Measurements from ENCODE around the gene AGBL4. TPM values are rescaled to one million over a fixed set of nuclear protein-coding genes. Genes with fewer than 3 reads are reported as not detected.

The AGBL4 gene
- total RNA-seq, 1 donor from 2014 or later, result under 0.01 TPM

- H3K9ac ChIP-seq (ENCODE audit: low read depth in 1 of 3, low read length in 3 of 3), result no peak overlapping the region
- no peaks in the 10 kb centered on the region for H3K27me3 ChIP-seq (ENCODE audit: control insufficient read depth in 3 of 3, insufficient read depth in 3 of 3, low read length in 3 of 3)
- H3K27ac ChIP-seq (ENCODE audit: low read depth, low read length), result no peak overlapping the region
- H3K9me3 ChIP-seq (ENCODE audit: control insufficient read depth in 3 of 3, low read length in 3 of 3), result no peaks in the 10 kb centered on the region
- H3K4me3 ChIP-seq (ENCODE audit: low read length in 3 of 3), result no peak overlapping the region
- H3K4me1 ChIP-seq (ENCODE audit: control insufficient read depth in 3 of 3, insufficient read depth in 3 of 3, low read length in 3 of 3), result no peaks in the 10 kb centered on the region
- no peaks in the 10 kb centered on the region for H3K36me3 ChIP-seq (ENCODE audit: control insufficient read depth in 3 of 3, insufficient read depth in 3 of 3, low read length in 3 of 3)
Measured at GRCh38 chr1:48936436-48936835, 1087.3 kb downstream of the AGBL4 start.

- H3K27me3 ChIP-seq (ENCODE audit: control insufficient read depth in 3 of 3, insufficient read depth in 3 of 3, low read length in 3 of 3), result no peaks in the 10 kb centered on the region
- no peaks in the 10 kb centered on the region for H3K36me3 ChIP-seq (ENCODE audit: control insufficient read depth in 3 of 3, insufficient read depth in 3 of 3, low read length in 3 of 3)
- H3K9me3 ChIP-seq (ENCODE audit: control insufficient read depth in 3 of 3, low read length in 3 of 3), result no peaks in the 10 kb centered on the region
- no peak overlapping the region for H3K27ac ChIP-seq (ENCODE audit: low read depth, low read length)
- H3K4me1 ChIP-seq (ENCODE audit: control insufficient read depth in 3 of 3, insufficient read depth in 3 of 3, low read length in 3 of 3), result no peaks in the 10 kb centered on the region
- H3K4me3 ChIP-seq (ENCODE audit: low read length in 3 of 3), result no peak overlapping the region
- no peak overlapping the region for H3K9ac ChIP-seq (ENCODE audit: low read depth in 1 of 3, low read length in 3 of 3)
Measured at GRCh38 chr1:48932366-48932765, 1091.4 kb downstream of the AGBL4 start.

- H3K4me3 ChIP-seq (ENCODE audit: low read length in 3 of 3), result no peak overlapping the region
- H3K27me3 ChIP-seq (ENCODE audit: control insufficient read depth in 3 of 3, insufficient read depth in 3 of 3, low read length in 3 of 3), result no peaks in the 10 kb centered on the region
- no peaks in the 10 kb centered on the region for H3K4me1 ChIP-seq (ENCODE audit: control insufficient read depth in 3 of 3, insufficient read depth in 3 of 3, low read length in 3 of 3)
- no peak overlapping the region for H3K9ac ChIP-seq (ENCODE audit: low read depth in 1 of 3, low read length in 3 of 3)
- H3K27ac ChIP-seq (ENCODE audit: low read depth, low read length), result no peak overlapping the region
- no peaks in the 10 kb centered on the region for H3K9me3 ChIP-seq (ENCODE audit: control insufficient read depth in 3 of 3, low read length in 3 of 3)
- no peaks in the 10 kb centered on the region for H3K36me3 ChIP-seq (ENCODE audit: control insufficient read depth in 3 of 3, insufficient read depth in 3 of 3, low read length in 3 of 3)
Measured at GRCh38 chr1:48931506-48932192, 1092.1 kb downstream of the AGBL4 start.

- Histone ChIP-seq H3K4me1 (ENCODE audit: control insufficient read depth in 3 of 3, insufficient read depth in 3 of 3, low read length in 3 of 3) (no peaks in the 10 kb centered on the region), H3K9me3 (ENCODE audit: control insufficient read depth in 3 of 3, low read length in 3 of 3) (no peaks in the 10 kb centered on the region), H3K27me3 (ENCODE audit: control insufficient read depth in 3 of 3, insufficient read depth in 3 of 3, low read length in 3 of 3) (no peaks in the 10 kb centered on the region), H3K4me3 (ENCODE audit: low read length in 3 of 3) (no peak overlapping the region), H3K36me3 (ENCODE audit: control insufficient read depth in 3 of 3, insufficient read depth in 3 of 3, low read length in 3 of 3) (no peaks in the 10 kb centered on the region), H3K27ac (ENCODE audit: low read depth, low read length) (no peak overlapping the region), H3K9ac (ENCODE audit: low read depth in 1 of 3, low read length in 3 of 3) (no peak overlapping the region)
Measured at GRCh38 chr1:48930011-48930410, 1093.7 kb downstream of the AGBL4 start.

GRCh38 chr1:48924099-48924498 lies 1099.7 kb downstream of the AGBL4 start:
- no peak overlapping the region for H3K27ac ChIP-seq (ENCODE audit: low read depth, low read length)
- H3K27me3 ChIP-seq (ENCODE audit: control insufficient read depth in 3 of 3, insufficient read depth in 3 of 3, low read length in 3 of 3), result no peaks in the 10 kb centered on the region
- H3K9ac ChIP-seq (ENCODE audit: low read depth in 1 of 3, low read length in 3 of 3), result no peak overlapping the region
- H3K36me3 ChIP-seq (ENCODE audit: control insufficient read depth in 3 of 3, insufficient read depth in 3 of 3, low read length in 3 of 3), result no peaks in the 10 kb centered on the region
- no peak overlapping the region for H3K4me3 ChIP-seq (ENCODE audit: low read length in 3 of 3)
- no peaks in the 10 kb centered on the region for H3K4me1 ChIP-seq (ENCODE audit: control insufficient read depth in 3 of 3, insufficient read depth in 3 of 3, low read length in 3 of 3)
- no peaks in the 10 kb centered on the region for H3K9me3 ChIP-seq (ENCODE audit: control insufficient read depth in 3 of 3, low read length in 3 of 3)

- Histone ChIP-seq H3K4me3 (ENCODE audit: low read length in 3 of 3) (no peak overlapping the region), H3K36me3 (ENCODE audit: control insufficient read depth in 3 of 3, insufficient read depth in 3 of 3, low read length in 3 of 3) (no peaks in the 10 kb centered on the region), H3K4me1 (ENCODE audit: control insufficient read depth in 3 of 3, insufficient read depth in 3 of 3, low read length in 3 of 3) (no peaks in the 10 kb centered on the region), H3K9me3 (ENCODE audit: control insufficient read depth in 3 of 3, low read length in 3 of 3) (no peaks in the 10 kb centered on the region), H3K27ac (ENCODE audit: low read depth, low read length) (no peak overlapping the region), H3K9ac (ENCODE audit: low read depth in 1 of 3, low read length in 3 of 3) (no peak overlapping the region), H3K27me3 (ENCODE audit: control insufficient read depth in 3 of 3, insufficient read depth in 3 of 3, low read length in 3 of 3) (no peaks in the 10 kb centered on the region)
Measured at GRCh38 chr1:48923116-48923515, 1100.6 kb downstream of the AGBL4 start.

- H3K9ac ChIP-seq (ENCODE audit: low read depth in 1 of 3, low read length in 3 of 3), result no peak overlapping the region
- no peaks in the 10 kb centered on the region for H3K9me3 ChIP-seq (ENCODE audit: control insufficient read depth in 3 of 3, low read length in 3 of 3)
- no peaks in the 10 kb centered on the region for H3K27me3 ChIP-seq (ENCODE audit: control insufficient read depth in 3 of 3, insufficient read depth in 3 of 3, low read length in 3 of 3)
- H3K4me3 ChIP-seq (ENCODE audit: low read length in 3 of 3), result no peak overlapping the region
- H3K4me1 ChIP-seq (ENCODE audit: control insufficient read depth in 3 of 3, insufficient read depth in 3 of 3, low read length in 3 of 3), result peaks cover 0 to 2% (median 0%) of the 10 kb centered on the region in 3 donors
- no peaks in the 10 kb centered on the region for H3K36me3 ChIP-seq (ENCODE audit: control insufficient read depth in 3 of 3, insufficient read depth in 3 of 3, low read length in 3 of 3)
- H3K27ac ChIP-seq (ENCODE audit: low read depth, low read length), result no peak overlapping the region
Measured at GRCh38 chr1:48920851-48921250, 1102.9 kb downstream of the AGBL4 start.

GRCh38 chr1:48917901-48918603 lies 1105.7 kb downstream of the AGBL4 start:
- H3K9me3 ChIP-seq (ENCODE audit: control insufficient read depth in 3 of 3, low read length in 3 of 3), result no peaks in the 10 kb centered on the region
- no peak overlapping the region for H3K4me3 ChIP-seq (ENCODE audit: low read length in 3 of 3)
- peaks cover 0 to 3% (median 0%) of the 10 kb centered on the region in 3 donors for H3K4me1 ChIP-seq (ENCODE audit: control insufficient read depth in 3 of 3, insufficient read depth in 3 of 3, low read length in 3 of 3)
- H3K36me3 ChIP-seq (ENCODE audit: control insufficient read depth in 3 of 3, insufficient read depth in 3 of 3, low read length in 3 of 3), result no peaks in the 10 kb centered on the region
- H3K27ac ChIP-seq (ENCODE audit: low read depth, low read length), result no peak overlapping the region
- H3K9ac ChIP-seq (ENCODE audit: low read depth in 1 of 3, low read length in 3 of 3), result no peak overlapping the region
- H3K27me3 ChIP-seq (ENCODE audit: control insufficient read depth in 3 of 3, insufficient read depth in 3 of 3, low read length in 3 of 3), result no peaks in the 10 kb centered on the region

GRCh38 chr1:48917070-48917454 lies 1106.7 kb downstream of the AGBL4 start:
- Histone ChIP-seq H3K9me3 (ENCODE audit: control insufficient read depth in 3 of 3, low read length in 3 of 3) (no peaks in the 10 kb centered on the region), H3K4me3 (ENCODE audit: low read length in 3 of 3) (no peak overlapping the region), H3K36me3 (ENCODE audit: control insufficient read depth in 3 of 3, insufficient read depth in 3 of 3, low read length in 3 of 3) (no peaks in the 10 kb centered on the region), H3K27me3 (ENCODE audit: control insufficient read depth in 3 of 3, insufficient read depth in 3 of 3, low read length in 3 of 3) (no peaks in the 10 kb centered on the region), H3K27ac (ENCODE audit: low read depth, low read length) (no peak overlapping the region), H3K4me1 (ENCODE audit: control insufficient read depth in 3 of 3, insufficient read depth in 3 of 3, low read length in 3 of 3) (peaks cover 0 to 3% (median 0%) of the 10 kb centered on the region in 3 donors), H3K9ac (ENCODE audit: low read depth in 1 of 3, low read length in 3 of 3) (no peak overlapping the region)

Data from skeletal muscle tissue (tissue), 4 donors.